K562 (cell line): Measurements from ENCODE around the gene VARS1. TPM values are rescaled to one million over a fixed set of nuclear protein-coding genes. Genes with fewer than 3 reads are reported as not detected.

ENCODE experiments used
- CEBPB ChIP-seq: fragments of 450-650 bp; IDR thresholded peaks from 2 replicates; pipeline ENCODE4 v1.6.1; 2016; ENCODE audit warnings: missing genetic modification characterization, missing compliant biosample characterization
- CREM ChIP-seq: IDR thresholded peaks from 2 replicates; pipeline ENCODE4 v1.6.1; 2014; ENCODE audit warnings: antibody characterized with exemption, low read depth
- CSDE1 ChIP-seq, 2 experiments: fragments of 450-650 bp; IDR thresholded peaks; 2 replicates each; pipeline ENCODE4 v1.6.1; 2016; ENCODE audit warnings: mild to moderate bottlenecking in 1 of 2
- HNRNPK ChIP-seq: fragments of 200-400 bp; formaldehyde crosslinking; IDR thresholded peaks from one replicate; pipeline ENCODE4 v1.6.1; 2018; ENCODE audit warnings: mild to moderate bottlenecking, low read depth, low read length; ENCODE audit not compliant: poor library complexity, severe bottlenecking
- KAT8 ChIP-seq: fragments of 450-650 bp; IDR thresholded peaks from 2 replicates; pipeline ENCODE4 v1.6.1; 2016; ENCODE audit warnings: low read depth, mild to moderate bottlenecking
- KDM2B ChIP-seq: fragments of 250-450 bp; sonication (Bioruptor Pico); IDR thresholded peaks from 2 replicates; pipeline ENCODE4 v1.8.0; 2021; ENCODE audit warnings: mild to moderate bottlenecking, moderate library complexity
- KLF1 ChIP-seq: fragments of 450-650 bp; IDR thresholded peaks from 2 replicates; pipeline ENCODE4 v1.6.1; 2016; ENCODE audit warnings: missing genetic modification characterization, missing compliant biosample characterization
- POLR2H ChIP-seq: IDR thresholded peaks from 2 replicates; pipeline ENCODE4 v1.6.1; 2016; ENCODE audit warnings: missing genetic modification characterization, low read depth, mild to moderate bottlenecking, control low read depth, missing compliant biosample characterization, moderate library complexity
- RB1 ChIP-seq: fragments of 450-650 bp; IDR thresholded peaks from 2 replicates; pipeline ENCODE4 v1.6.1; 2017; ENCODE audit warnings: low read depth, mild to moderate bottlenecking
- SMARCA5 ChIP-seq: fragments of 450-650 bp; IDR thresholded peaks from 2 replicates; pipeline ENCODE4 v1.6.1; 2016
- TCF7 ChIP-seq: sonication (generic); IDR thresholded peaks from 2 replicates; pipeline ENCODE4 v1.6.1; 2016; ENCODE audit warnings: antibody characterized with exemption, borderline replicate concordance
- ZFPM2 ChIP-seq: fragments of 250-450 bp; sonication (Bioruptor Pico); IDR thresholded peaks from 2 replicates; pipeline ENCODE4 v1.5.1; 2022; ENCODE audit warnings: mild to moderate bottlenecking
- ZKSCAN3 ChIP-seq: fragments of 250-450 bp; sonication (Bioruptor Pico); IDR thresholded peaks from 2 replicates; pipeline ENCODE4 v1.4.0; 2020
- ZNF589 ChIP-seq: fragments of 200-800 bp; sonication (Bioruptor generic); IDR thresholded peaks from 2 replicates; pipeline ENCODE4 v1.6.1; 2016; ENCODE audit warnings: low read depth, missing genetic modification characterization, missing compliant biosample characterization
- polyA plus RNA-seq, 8 experiments: library from polyadenylated mRNA; depleted of rRNA in 4 of 8; stranded (reverse) in 5 of 8; unstranded in 3 of 8; fragments of >200 nt; fragmentation: Nextera tagmentation in 2 of 8; fragmentation: Illumina TruSeq in 1 of 8; extraction: Ambion mirVana in 2 of 8; extraction: Trizol in 1 of 8; gene quantifications; 2 replicates each; pipeline versions ENCODE4 v1.2.1 to v1.2.3, GENCODE V29; 2011 to 2014; ENCODE audit warnings: inconsistent platforms in 1 of 8, missing spikeins in 1 of 8
- total RNA-seq, 7 experiments: library from RNA; depleted of rRNA in 6 of 7; stranded (reverse); fragments of >200 nt in 6 of 7; fragmentation: Illumina TruSeq in 2 of 7; extraction: Trizol in 2 of 7; gene quantifications; 2 replicates each; pipeline versions ENCODE4 v1.2.1 to v1.2.3, GENCODE V29; 2011 to 2021; ENCODE audit warnings: low replicate concordance in 1 of 7
- TF ChIP-seq, protein P1 (sequence below): fragments of 450-650 bp; IDR thresholded peaks from 2 replicates; pipeline ENCODE4 v1.6.1; 2014; ENCODE audit warnings: low read depth, mild to moderate bottlenecking, moderate library complexity, borderline replicate concordance
- TF ChIP-seq, protein P2 (sequence below): fragments of 250-450 bp; sonication (Bioruptor Pico); IDR thresholded peaks from 2 replicates; pipeline ENCODE4 v1.6.1; 2021; ENCODE audit warnings: mild to moderate bottlenecking
- TF ChIP-seq, protein P3 (sequence below), 2 experiments: fragments of 450-650 bp; formaldehyde crosslinking in 1 of 2; IDR thresholded peaks; 2 replicates each; pipeline versions ENCODE4 v1.4.0 to v1.6.1; 2014 to 2020; ENCODE audit warnings: mild to moderate bottlenecking in 2 of 2, borderline replicate concordance in 1 of 2, low read depth in 1 of 2

Gene VARS1
- total and polyA plus RNA-seq, 9 of the 15 experiments (the other 6 are each of a cell fraction or from before 2014, with no cell fraction given) = 2.9 to 488 (median 130) TPM

DNA sequence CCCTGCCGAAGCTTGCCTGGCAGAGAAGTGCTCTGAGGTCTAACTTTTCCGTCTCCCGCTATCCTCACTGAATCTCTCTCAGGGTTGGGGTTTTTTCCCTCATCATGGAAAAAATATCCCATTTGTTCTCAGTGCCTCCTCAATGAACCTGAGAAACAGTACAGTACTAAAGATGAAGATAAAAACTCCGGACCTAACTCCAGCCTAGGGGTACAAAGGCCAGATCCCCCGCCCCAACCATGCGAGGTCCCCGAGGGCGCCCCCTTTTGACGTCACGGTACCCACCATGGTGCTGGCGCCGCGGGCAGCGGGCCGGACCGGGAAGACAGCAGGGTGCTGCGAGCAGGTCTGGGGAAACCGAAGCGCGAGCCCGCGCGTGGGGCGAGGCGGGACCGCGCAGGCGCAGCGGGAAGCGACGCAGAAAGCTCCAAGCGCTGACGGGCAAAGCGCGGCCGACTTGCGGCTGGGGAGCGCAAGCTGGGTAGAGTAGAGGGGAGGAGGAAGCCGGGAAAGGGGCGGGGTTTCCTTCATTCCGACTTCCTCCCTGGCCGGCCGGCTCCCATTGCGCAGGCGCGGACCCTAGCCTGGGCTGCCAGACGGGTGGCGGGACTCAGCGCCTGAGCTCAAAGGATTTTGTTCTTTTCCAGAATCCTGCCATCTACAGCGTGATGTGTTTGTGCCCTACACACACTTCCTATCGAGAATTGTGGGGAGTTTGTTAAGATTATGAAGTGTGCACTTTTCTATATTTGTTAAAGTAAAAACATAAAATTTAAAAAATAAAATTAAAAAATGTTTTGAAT is 11.1 kb upstream of the VARS1 start, which contains the start of gene LSM2 (continued):
- TF ChIP-seq, protein P1, sequence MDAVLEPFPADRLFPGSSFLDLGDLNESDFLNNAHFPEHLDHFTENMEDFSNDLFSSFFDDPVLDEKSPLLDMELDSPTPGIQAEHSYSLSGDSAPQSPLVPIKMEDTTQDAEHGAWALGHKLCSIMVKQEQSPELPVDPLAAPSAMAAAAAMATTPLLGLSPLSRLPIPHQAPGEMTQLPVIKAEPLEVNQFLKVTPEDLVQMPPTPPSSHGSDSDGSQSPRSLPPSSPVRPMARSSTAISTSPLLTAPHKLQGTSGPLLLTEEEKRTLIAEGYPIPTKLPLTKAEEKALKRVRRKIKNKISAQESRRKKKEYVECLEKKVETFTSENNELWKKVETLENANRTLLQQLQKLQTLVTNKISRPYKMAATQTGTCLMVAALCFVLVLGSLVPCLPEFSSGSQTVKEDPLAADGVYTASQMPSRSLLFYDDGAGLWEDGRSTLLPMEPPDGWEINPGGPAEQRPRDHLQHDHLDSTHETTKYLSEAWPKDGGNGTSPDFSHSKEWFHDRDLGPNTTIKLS = peak; percentile 79
- TF ChIP-seq ZFPM2 (CRISPR knock-in tag) (no peak), SMARCA5 (no peak), KAT8 (no peak), KDM2B (0 out of 2 replicates have a peak, but pooled peaks have one; percentile 19), HNRNPK (peak; percentile 40), TCF7 (no peak; the same call in 1 of the 2 replicates), POLR2H (no peak), ZKSCAN3 (no peak), KLF1 (tag) (peak; percentile 63; the same call in 1 of the 2 replicates), ZNF589 (CRISPR knock-in tag) (no peak), CREM (peak; percentile 99), RB1 (peak; percentile 99), CEBPB (tag) (no peak), CSDE1 (IDR thresholded peaks at IDR 0.05) (no peak)
- TF ChIP-seq, protein P2, sequence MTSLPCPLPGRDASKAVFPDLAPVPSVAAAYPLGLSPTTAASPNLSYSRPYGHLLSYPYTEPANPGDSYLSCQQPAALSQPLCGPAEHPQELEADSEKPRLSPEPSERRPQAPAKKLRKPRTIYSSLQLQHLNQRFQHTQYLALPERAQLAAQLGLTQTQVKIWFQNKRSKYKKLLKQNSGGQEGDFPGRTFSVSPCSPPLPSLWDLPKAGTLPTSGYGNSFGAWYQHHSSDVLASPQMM (CRISPR knock-in tag) = no peak
- TF ChIP-seq, protein P3, sequence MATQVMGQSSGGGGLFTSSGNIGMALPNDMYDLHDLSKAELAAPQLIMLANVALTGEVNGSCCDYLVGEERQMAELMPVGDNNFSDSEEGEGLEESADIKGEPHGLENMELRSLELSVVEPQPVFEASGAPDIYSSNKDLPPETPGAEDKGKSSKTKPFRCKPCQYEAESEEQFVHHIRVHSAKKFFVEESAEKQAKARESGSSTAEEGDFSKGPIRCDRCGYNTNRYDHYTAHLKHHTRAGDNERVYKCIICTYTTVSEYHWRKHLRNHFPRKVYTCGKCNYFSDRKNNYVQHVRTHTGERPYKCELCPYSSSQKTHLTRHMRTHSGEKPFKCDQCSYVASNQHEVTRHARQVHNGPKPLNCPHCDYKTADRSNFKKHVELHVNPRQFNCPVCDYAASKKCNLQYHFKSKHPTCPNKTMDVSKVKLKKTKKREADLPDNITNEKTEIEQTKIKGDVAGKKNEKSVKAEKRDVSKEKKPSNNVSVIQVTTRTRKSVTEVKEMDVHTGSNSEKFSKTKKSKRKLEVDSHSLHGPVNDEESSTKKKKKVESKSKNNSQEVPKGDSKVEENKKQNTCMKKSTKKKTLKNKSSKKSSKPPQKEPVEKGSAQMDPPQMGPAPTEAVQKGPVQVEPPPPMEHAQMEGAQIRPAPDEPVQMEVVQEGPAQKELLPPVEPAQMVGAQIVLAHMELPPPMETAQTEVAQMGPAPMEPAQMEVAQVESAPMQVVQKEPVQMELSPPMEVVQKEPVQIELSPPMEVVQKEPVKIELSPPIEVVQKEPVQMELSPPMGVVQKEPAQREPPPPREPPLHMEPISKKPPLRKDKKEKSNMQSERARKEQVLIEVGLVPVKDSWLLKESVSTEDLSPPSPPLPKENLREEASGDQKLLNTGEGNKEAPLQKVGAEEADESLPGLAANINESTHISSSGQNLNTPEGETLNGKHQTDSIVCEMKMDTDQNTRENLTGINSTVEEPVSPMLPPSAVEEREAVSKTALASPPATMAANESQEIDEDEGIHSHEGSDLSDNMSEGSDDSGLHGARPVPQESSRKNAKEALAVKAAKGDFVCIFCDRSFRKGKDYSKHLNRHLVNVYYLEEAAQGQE (IDR thresholded peaks at IDR 0.05; ENCODE audit: borderline replicate concordance) = peak; percentile 25; the same call in 1 of the 2 replicates
- TF ChIP-seq, protein P3 (CRISPR knock-in tag; IDR thresholded peaks at IDR 0.05; ENCODE audit: low read depth) = peak; percentile 86
